ENCODE measurements around the gene AGXT2.

DNA sequence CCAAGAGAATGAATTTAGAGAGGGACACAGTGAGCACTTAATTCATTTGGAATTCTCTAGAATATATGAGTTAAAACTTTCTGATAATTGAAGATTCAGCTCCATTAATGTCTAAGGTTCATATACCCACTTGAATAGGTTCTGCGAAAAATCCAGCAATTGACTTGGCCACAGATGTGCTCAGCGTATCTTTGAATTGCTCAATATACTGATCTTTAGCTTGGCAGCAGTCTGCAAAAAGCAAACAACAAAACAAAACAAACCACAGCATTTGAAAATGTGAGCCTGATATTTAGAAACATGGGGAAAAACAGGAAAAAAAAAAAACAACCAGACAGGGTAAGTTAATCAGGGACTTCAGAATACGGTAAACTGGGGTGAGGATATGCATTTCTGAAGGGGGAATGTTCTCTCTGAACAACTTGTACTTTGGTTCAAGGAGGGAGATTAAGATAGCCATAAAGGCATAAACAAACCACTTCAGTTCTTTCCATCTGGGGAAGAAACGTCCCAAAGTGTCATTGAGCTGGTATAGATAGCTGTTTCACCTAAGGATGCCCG lies 21.4 kb downstream of the AGXT2 start:
- TF ChIP-seq CTCF (IDR thresholded peaks at IDR 0.05; ENCODE audit: low read depth, low read length) (no peak), EZH2phosphoT487 (IDR thresholded peaks at IDR 0.05; ENCODE audit: low read depth) (no peak)
